GM18951 (cell line): Measurements from ENCODE around the gene RWDD4.

Experiments
- POLR2A ChIP-seq: IDR thresholded peaks from 4 replicates; pipeline ENCODE4 v1.6.1; 2011; ENCODE audit warnings: mild to moderate bottlenecking; ENCODE audit not compliant: insufficient read length, insufficient read depth; ENCODE audit errors: extremely low read depth
- in situ Hi-C: fragments of 300-500 bp; cut with MboI; formaldehyde crosslinking; loops from one replicate; pipeline ENCODE4 v1.12.0; 2022; ENCODE audit warnings: low sequenced_read_pairs, mixed read lengths, inconsistent platforms; ENCODE audit not compliant: unreplicated experiment

The RWDD4 gene

GRCh38 chr4:183659029-183659871, at the start of gene RWDD4, which contains the start of gene TRAPPC11:
Gene RWDD4, minus strand, starts transcription at chr4:183659185. Its CDS starts 233 bp downstream, at chr4:183658952.
Gene TRAPPC11, plus strand, starts transcription at chr4:183659293. Its CDS starts 4,575 bp downstream, at chr4:183663868.
- TF ChIP-seq POLR2A: peak; percentile 71
- in situ Hi-C loops: no loop called here

- TF ChIP-seq POLR2A: no peak
- in situ Hi-C loops: no loop called here
Measured at GRCh38 chr4:183702492-183702891, 43.5 kb upstream of the RWDD4 start.

GRCh38 chr4:183700407-183700806, 41.4 kb upstream of the RWDD4 start:
- in situ Hi-C loops: no loop called here
- no peak for TF ChIP-seq POLR2A

- no peak for TF ChIP-seq POLR2A
Measured at GRCh38 chr4:183698909-183699308, 39.9 kb upstream of the RWDD4 start.

GRCh38 chr4:183691897-183692296, 32.9 kb upstream of the RWDD4 start:
- no peak for TF ChIP-seq POLR2A
- in situ Hi-C loops: no loop called here

More at GRCh38 chr4:183698909-183699308, 39.9 kb upstream of the RWDD4 start:
- in situ Hi-C loops: no loop called here

- in situ Hi-C loops: no loop called here
- no peak for TF ChIP-seq POLR2A
Measured at GRCh38 chr4:183691006-183691405, 32.0 kb upstream of the RWDD4 start.

GRCh38 chr4:183688216-183688615, 29.2 kb upstream of the RWDD4 start:
- no peak for TF ChIP-seq POLR2A
- in situ Hi-C loops: no loop called here

DNA sequence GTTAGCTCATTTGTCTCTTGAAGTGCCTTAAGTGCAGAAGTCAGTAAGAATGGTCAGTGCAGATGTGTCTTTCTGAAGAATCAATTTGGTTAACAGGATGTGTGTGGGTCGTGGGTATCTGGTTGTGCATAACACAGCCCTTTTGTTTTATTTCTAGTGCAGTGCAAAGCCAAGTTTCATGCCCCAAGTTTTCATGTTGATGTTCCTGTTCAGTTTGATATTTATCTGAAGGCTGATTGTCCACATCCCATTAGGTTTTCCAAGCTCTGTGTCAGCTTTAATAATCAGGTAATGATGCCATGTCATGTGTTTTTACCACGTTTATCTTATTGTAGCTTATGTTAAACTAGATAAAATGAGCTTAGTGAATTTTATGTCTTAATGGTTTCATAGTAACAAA, 27.5 kb upstream of the RWDD4 start:
- in situ Hi-C loops: no loop called here
- no peak for TF ChIP-seq POLR2A

- no peak for TF ChIP-seq POLR2A
- in situ Hi-C loops: no loop called here
Measured at GRCh38 chr4:183681119-183681518, 22.1 kb upstream of the RWDD4 start.

GRCh38 chr4:183675625-183676024, 16.6 kb upstream of the RWDD4 start:
- in situ Hi-C loops: no loop called here

DNA sequence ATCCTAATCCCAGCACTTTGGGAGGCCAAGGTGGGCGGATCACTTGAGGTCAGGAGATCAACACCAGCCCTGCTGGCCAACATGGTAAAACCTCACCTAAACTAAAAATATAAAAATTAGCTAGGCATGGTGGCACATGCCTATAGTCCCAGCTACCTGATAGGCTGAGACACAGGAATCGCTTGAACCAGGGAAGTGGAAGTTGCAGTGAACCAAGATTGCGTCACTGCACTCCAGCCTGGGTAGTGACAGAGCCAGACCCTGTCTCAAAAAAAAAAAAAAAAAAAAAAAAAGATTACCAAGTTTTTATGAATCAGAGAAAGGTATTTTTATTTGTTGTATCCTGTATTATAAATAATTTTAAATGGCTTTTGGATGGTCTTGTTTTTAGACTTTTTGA, 15.2 kb upstream of the RWDD4 start:
- TF ChIP-seq POLR2A: no peak
- in situ Hi-C loops: no loop called here

More at GRCh38 chr4:183675625-183676024, 16.6 kb upstream of the RWDD4 start:
- TF ChIP-seq POLR2A: no peak

DNA sequence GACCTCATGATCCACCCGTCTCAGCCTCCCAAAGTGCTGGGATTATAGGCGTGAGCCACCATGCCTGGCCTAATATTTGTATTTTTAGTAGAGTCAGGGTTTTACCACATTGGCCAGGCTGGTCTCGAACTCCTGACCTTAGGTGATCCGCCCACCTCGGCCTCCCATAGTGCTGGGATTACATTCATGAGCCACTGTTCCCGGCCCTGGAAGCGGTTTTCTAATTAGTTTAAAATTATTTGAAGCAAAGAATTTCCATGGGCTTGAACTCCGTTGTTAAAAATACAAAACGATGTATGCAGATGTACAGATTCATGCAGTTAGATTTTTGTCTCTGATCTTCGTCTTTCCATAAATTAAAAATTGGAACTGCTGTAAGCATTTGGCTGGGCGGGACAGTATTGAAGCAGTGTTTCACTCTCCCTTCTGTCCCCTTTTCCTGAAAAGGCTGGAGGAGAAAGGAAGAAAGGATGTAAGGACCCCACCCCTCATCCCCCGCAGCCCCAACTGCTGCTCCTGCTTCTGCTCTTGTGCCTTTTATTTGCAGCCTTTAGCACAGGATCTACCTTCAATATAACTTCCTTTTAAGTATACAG, 12.1 kb upstream of the RWDD4 start:
- in situ Hi-C loops: no loop called here

DNA sequence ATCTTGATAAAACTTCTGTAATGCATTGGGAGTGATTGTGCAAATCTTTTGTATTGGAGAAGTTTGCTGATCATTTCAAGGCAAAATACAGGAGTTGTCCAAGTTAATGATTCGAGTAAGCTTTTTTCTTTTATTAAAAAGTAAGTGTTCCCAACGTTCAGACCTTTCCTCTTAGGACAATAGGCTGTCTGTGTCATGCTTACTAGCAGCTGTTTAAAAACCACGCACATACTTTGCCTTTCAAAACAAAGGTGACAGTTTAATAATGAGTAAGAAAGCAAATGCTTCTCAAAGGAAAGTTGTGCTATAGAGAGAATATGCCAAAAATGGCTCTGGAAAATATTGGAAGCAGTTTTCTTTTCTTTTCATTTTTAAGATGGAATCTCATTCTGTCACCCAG, 11.3 kb upstream of the RWDD4 start:
- in situ Hi-C loops: no loop called here
- no peak for TF ChIP-seq POLR2A

More for the DNA sequence above, 12.1 kb upstream of the RWDD4 start:
- TF ChIP-seq POLR2A: no peak

- in situ Hi-C loops: no loop called here
- no peak for TF ChIP-seq POLR2A
Measured at GRCh38 chr4:183666088-183666487, 7.1 kb upstream of the RWDD4 start.
